ENCODE data around the gene C4orf17.

DNA sequence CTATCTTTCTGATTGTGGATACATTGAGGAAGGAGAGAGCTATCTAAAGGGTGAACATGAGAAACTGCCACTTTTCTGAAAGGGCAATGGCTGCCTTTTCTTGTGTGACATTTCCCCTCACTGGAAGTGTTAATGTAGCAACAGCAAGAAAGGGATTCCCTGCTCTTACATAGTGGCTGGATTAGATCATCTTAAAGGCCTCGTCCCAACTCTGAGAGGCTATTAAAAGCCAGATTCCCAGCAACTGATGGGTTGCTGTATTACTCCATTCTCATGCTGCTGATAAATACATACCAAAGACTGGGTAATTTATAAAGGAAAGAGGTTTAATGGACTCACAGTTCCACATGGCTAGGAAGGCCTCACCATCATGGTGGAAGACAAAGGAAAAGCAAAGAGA lies 41.9 kb upstream of the C4orf17 start:
- TF ChIP-seq, protein P1, sequence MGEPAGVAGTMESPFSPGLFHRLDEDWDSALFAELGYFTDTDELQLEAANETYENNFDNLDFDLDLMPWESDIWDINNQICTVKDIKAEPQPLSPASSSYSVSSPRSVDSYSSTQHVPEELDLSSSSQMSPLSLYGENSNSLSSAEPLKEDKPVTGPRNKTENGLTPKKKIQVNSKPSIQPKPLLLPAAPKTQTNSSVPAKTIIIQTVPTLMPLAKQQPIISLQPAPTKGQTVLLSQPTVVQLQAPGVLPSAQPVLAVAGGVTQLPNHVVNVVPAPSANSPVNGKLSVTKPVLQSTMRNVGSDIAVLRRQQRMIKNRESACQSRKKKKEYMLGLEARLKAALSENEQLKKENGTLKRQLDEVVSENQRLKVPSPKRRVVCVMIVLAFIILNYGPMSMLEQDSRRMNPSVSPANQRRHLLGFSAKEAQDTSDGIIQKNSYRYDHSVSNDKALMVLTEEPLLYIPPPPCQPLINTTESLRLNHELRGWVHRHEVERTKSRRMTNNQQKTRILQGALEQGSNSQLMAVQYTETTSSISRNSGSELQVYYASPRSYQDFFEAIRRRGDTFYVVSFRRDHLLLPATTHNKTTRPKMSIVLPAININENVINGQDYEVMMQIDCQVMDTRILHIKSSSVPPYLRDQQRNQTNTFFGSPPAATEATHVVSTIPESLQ (CRISPR knock-in tag; IDR thresholded peaks at IDR 0.05): no peak
- TF ChIP-seq, protein P2, sequence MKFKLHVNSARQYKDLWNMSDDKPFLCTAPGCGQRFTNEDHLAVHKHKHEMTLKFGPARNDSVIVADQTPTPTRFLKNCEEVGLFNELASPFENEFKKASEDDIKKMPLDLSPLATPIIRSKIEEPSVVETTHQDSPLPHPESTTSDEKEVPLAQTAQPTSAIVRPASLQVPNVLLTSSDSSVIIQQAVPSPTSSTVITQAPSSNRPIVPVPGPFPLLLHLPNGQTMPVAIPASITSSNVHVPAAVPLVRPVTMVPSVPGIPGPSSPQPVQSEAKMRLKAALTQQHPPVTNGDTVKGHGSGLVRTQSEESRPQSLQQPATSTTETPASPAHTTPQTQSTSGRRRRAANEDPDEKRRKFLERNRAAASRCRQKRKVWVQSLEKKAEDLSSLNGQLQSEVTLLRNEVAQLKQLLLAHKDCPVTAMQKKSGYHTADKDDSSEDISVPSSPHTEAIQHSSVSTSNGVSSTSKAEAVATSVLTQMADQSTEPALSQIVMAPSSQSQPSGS (CRISPR knock-in tag; IDR thresholded peaks at IDR 0.05; ENCODE audit: borderline replicate concordance, low read depth): no peak
